ENCODE data around the gene SCNN1B.
A peak's percentile ranks its signal among the peaks of the same experiment; 100 is the strongest.

The SCNN1B gene

DNA sequence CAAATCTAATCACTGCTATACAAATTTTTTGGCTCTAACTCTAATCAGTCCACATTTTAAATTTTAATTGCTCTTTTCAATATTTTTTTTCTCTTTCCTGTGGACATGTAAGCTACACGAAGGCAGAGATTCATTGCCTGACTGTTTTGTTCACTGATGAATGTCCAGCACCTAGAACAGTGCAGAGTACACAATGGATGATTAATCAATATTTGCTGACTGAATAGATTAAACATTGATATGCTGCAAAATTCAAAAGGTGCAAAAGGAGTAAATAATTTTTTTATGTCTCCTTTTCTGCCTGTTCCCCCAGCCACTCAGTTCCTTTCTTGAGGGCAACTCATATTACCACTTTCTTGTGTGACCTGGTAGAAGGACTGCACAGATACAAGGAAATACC lies 32.8 kb downstream of the SCNN1B start:
- no peak for DNase-seq (ENCODE audit: low read depth, low spot score)
- H3K4me3 ChIP-seq (ENCODE audit: low read length), result no peak overlapping the region
- H3K27ac ChIP-seq (ENCODE audit: low read length), result no peak overlapping the region
- H3K4me1 ChIP-seq (ENCODE audit: control insufficient read depth, insufficient read depth, low read length), result 0 out of 2 replicates have a peak, but pooled peaks cover 2% of the 10 kb centered on the region
- no peaks in the 10 kb centered on the region for H3K36me3 ChIP-seq (ENCODE audit: control insufficient read depth, insufficient read depth, low read length)
- WGBS (ENCODE audit: insufficient coverage, insufficient read length), result no CpG with 5 or more reads among the region's 1 CpG
- no peaks in the 10 kb centered on the region for H3K27me3 ChIP-seq (ENCODE audit: control insufficient read depth, insufficient read depth, low read length)
- H3K9me3 ChIP-seq (ENCODE audit: control insufficient read depth, insufficient read depth, low read length), result no peaks in the 10 kb centered on the region; the same call in 1 of the 2 replicates

DNA sequence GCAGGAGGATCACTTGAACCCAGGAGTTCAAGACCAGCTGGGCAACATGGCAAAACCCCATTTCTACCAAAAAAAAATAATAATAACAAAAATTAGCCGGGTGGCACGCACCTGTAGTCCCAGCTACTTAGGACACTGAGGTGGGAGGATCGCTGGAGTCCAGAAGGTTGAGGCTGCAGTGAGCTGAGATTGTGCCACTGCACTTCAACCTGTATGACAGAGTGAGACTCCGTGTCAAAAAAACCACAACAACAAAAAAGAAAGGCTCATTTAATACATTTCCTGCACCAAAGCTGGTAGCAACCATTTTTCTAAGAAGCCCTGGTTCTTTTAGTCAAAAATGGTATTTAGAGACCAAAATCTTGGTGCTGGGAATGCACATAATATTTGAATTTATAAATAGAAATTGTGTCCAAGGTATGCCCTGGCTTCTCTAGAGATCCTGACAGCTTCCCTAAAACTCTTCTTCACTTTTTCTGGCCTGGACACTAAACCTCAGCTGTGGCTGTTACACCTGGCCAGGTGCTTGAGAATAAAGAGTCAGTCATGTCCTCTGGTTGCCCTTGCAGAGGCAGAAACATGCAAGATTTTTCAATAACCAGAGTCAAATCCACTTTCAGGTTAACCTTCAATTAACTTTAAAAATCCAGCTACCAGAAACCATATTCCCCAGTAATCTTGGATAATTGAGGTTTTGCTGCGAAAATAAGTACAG lies 35.9 kb downstream of the SCNN1B start:
- no peaks in the 10 kb centered on the region; the same call in 1 of the 2 replicates for H3K9me3 ChIP-seq (ENCODE audit: control insufficient read depth, insufficient read depth, low read length)
- no peak for DNase-seq (ENCODE audit: low read depth, low spot score)
- no peaks in the 10 kb centered on the region for H3K27me3 ChIP-seq (ENCODE audit: control insufficient read depth, insufficient read depth, low read length)
- H3K4me3 ChIP-seq (ENCODE audit: low read length), result no peak overlapping the region
- no CpG with 5 or more reads among the region's 5 CpGs for WGBS (ENCODE audit: insufficient coverage, insufficient read length)
- no peaks in the 10 kb centered on the region for H3K36me3 ChIP-seq (ENCODE audit: control insufficient read depth, insufficient read depth, low read length)
- H3K27ac ChIP-seq (ENCODE audit: low read length), result no peak overlapping the region
- 0 out of 2 replicates have a peak, but pooled peaks cover 2% of the 10 kb centered on the region for H3K4me1 ChIP-seq (ENCODE audit: control insufficient read depth, insufficient read depth, low read length)

DNA sequence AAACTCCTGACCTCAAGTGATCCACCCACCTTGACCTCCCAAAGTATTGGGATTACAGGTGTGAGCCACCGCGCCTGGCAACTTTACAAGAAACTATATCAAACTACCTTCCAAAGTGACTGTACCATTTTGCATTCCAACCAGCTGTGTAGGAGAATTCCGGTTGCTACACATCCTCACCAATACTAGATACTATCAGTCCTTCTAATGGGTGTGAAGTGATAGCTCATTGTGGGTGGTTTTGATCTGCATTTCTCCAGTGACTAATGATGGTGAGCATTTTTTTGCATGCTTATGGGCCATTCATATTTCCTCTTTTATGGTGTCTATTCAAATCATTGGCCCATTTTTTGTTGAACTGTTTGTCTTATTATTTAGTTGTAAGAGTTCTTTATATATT lies 37.7 kb downstream of the SCNN1B start:
- Histone ChIP-seq H3K4me3 (ENCODE audit: low read length) (no peak overlapping the region), H3K27ac (ENCODE audit: low read length) (no peak overlapping the region), H3K36me3 (ENCODE audit: control insufficient read depth, insufficient read depth, low read length) (no peaks in the 10 kb centered on the region), H3K27me3 (ENCODE audit: control insufficient read depth, insufficient read depth, low read length) (no peaks in the 10 kb centered on the region), H3K4me1 (ENCODE audit: control insufficient read depth, insufficient read depth, low read length) (no peaks in the 10 kb centered on the region; the same call in 1 of the 2 replicates), H3K9me3 (ENCODE audit: control insufficient read depth, insufficient read depth, low read length) (no peaks in the 10 kb centered on the region; the same call in 1 of the 2 replicates)
- no peak for DNase-seq (ENCODE audit: low read depth, low spot score)
- no CpG with 5 or more reads among the region's 3 CpGs for WGBS (ENCODE audit: insufficient coverage, insufficient read length)

DNA sequence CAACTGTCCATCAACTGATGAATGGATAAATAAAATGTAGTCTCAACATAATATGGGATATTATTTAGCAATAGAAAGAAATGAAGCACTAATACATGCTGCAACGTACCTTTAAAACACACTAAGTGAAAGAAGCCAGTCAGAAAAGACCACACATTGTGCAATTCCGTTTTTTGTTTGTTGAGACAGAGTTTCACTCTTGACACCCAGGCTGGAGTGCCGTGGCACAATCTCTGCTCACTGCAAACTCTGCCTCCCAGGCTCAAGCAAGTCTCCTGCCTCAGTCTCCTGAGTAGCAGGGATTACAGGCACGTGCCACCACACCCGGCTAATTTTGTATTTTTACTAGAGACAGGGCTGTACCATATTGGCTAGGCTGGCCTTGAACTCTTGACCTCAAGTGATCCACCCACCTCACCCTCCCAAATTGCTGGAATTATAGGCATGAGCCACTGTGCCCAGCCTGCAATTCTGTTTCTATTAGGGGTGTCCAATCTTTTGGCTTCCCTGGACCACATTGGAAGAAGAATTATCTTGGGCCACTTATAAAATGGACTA lies 40.1 kb downstream of the SCNN1B start:
- no peaks in the 10 kb centered on the region for H3K27me3 ChIP-seq (ENCODE audit: control insufficient read depth, insufficient read depth, low read length)
- no peak overlapping the region for H3K4me3 ChIP-seq (ENCODE audit: low read length)
- no peak overlapping the region for H3K27ac ChIP-seq (ENCODE audit: low read length)
- H3K36me3 ChIP-seq (ENCODE audit: control insufficient read depth, insufficient read depth, low read length), result no peaks in the 10 kb centered on the region
- no peaks in the 10 kb centered on the region; the same call in 1 of the 2 replicates for H3K4me1 ChIP-seq (ENCODE audit: control insufficient read depth, insufficient read depth, low read length)
- no peaks in the 10 kb centered on the region for H3K9me3 ChIP-seq (ENCODE audit: control insufficient read depth, insufficient read depth, low read length)
- DNase-seq (ENCODE audit: low read depth, low spot score), result no peak
- WGBS (ENCODE audit: insufficient coverage, insufficient read length), result no CpG with 5 or more reads among the region's 5 CpGs

DNA sequence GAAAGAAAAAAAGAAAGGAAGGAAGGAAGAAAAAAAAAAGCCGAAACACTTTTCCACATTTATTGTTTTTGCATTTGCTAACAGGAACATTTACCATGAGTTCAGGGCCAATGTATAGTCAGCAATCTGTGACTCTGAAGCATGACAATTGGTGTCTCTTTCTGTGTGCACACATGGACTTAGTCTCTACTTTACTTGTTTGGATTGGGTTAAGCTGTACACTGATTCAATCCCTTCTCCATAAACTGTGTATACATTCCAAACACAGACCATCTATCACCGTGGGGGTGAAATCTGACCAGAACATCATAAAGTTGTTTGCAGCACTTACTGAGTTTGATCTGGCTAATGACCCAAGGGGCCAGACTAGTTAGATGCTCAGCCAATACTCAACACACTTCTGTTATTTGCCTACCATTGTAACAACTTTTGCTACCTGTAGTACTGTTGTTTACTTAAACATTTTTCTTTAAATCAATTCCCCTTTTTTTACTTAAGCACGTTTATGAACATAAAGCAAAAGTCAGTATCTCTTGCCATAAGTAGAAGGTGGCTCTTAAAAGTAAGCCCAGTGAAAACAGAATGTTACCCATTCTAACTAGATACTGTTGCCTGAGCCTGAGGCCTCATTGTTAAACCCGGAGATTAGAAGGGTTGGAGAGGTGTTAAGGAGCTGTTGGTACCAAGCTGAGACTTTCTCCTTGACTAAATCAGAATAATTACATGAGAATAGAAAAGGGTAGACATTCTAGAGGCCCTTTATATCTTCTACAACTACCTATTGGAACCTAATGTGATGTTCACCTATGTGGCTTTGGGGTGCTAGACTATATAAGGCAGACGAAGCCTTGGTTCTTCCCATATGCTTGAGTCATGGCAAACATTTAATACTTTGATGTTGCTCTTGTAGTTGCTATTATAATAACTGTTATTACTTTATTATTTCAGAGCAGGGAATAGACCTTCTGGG lies 41.8 kb downstream of the SCNN1B start:
- no peak overlapping the region for H3K4me3 ChIP-seq (ENCODE audit: low read length)
- WGBS (ENCODE audit: insufficient coverage, insufficient read length), result no CpG with 5 or more reads among the region's 5 CpGs
- no peaks in the 10 kb centered on the region; the same call in 1 of the 2 replicates for H3K4me1 ChIP-seq (ENCODE audit: control insufficient read depth, insufficient read depth, low read length)
- H3K9me3 ChIP-seq (ENCODE audit: control insufficient read depth, insufficient read depth, low read length), result no peaks in the 10 kb centered on the region
- H3K27ac ChIP-seq (ENCODE audit: low read length), result no peak overlapping the region
- no peaks in the 10 kb centered on the region for H3K27me3 ChIP-seq (ENCODE audit: control insufficient read depth, insufficient read depth, low read length)
- no peak for DNase-seq (ENCODE audit: low read depth, low spot score)
- no peaks in the 10 kb centered on the region for H3K36me3 ChIP-seq (ENCODE audit: control insufficient read depth, insufficient read depth, low read length)

DNA sequence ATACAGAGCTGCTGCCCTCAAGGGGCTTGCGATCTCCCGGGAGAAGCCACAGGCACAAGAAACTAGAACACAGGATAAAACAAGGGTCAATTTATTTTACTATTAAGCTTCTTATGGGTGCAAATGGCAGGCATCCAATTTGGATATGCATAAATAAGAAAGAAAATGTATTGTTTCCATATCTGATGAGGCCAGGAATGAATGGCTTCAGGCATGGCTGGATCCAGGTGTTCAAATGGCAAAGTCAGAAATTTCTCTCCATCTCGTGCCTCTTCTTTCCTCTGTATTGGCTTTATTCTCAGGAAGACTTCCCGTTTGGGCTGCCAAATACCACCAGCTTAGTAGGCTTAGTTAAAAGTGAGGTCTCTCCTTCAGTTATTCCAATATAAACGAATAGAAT lies 43.1 kb downstream of the SCNN1B start:
- Histone ChIP-seq H3K4me3 (ENCODE audit: low read length) (no peak overlapping the region), H3K27me3 (ENCODE audit: control insufficient read depth, insufficient read depth, low read length) (no peaks in the 10 kb centered on the region), H3K36me3 (ENCODE audit: control insufficient read depth, insufficient read depth, low read length) (no peaks in the 10 kb centered on the region), H3K27ac (ENCODE audit: low read length) (no peak overlapping the region), H3K4me1 (ENCODE audit: control insufficient read depth, insufficient read depth, low read length) (no peaks in the 10 kb centered on the region; the same call in 1 of the 2 replicates), H3K9me3 (ENCODE audit: control insufficient read depth, insufficient read depth, low read length) (no peaks in the 10 kb centered on the region)
- DNase-seq (ENCODE audit: low read depth, low spot score), result no peak
- no CpG with 5 or more reads among the region's 5 CpGs for WGBS (ENCODE audit: insufficient coverage, insufficient read length)

DNA sequence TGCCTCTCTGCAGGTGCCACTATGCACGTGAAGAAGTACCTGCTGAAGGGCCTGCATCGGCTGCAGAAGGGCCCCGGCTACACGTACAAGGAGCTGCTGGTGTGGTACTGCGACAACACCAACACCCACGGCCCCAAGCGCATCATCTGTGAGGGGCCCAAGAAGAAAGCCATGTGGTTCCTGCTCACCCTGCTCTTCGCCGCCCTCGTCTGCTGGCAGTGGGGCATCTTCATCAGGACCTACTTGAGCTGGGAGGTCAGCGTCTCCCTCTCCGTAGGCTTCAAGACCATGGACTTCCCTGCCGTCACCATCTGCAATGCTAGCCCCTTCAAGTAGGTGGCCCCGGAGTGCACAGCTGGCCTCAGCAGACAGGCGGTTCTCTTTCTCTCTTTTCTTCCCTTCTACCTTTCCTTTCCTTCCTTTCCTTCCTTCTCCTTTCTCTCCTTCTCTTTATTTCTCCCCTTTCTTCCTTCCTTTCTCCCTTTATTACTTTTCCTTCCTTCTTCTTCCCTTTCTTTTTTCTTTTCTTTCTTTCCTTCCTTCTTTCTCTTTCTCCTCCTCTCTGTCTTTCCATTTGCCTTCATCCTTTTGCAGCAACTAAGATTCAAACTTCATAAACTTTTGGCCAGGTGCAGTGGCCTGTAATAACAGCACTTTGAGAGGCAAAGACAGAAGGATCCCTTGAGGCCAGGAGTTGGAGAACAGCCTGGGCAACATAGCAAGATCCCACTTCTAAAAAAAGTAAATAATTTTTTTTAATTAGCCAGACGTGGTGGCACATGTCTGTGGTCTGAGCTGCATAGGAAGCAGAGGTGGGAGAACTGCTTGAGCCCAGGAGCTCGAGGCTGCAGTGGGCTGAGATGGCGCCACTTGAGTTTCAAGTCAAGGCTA lies 46.7 kb downstream of the SCNN1B start:
- H3K36me3 ChIP-seq (ENCODE audit: control insufficient read depth, insufficient read depth, low read length), result no peaks in the 10 kb centered on the region
- DNase-seq (ENCODE audit: low read depth, low spot score), result peak; percentile 31
- no peak overlapping the region for H3K27ac ChIP-seq (ENCODE audit: low read length)
- no peaks in the 10 kb centered on the region for H3K9me3 ChIP-seq (ENCODE audit: control insufficient read depth, insufficient read depth, low read length)
- H3K27me3 ChIP-seq (ENCODE audit: control insufficient read depth, insufficient read depth, low read length), result no peaks in the 10 kb centered on the region
- whole genome bisulfite sequencing (ENCODE audit: insufficient coverage, insufficient read length), result no CpG with 5 or more reads among the region's 18 CpGs
- no peak overlapping the region for H3K4me3 ChIP-seq (ENCODE audit: low read length)
- H3K4me1 ChIP-seq (ENCODE audit: control insufficient read depth, insufficient read depth, low read length), result no peaks in the 10 kb centered on the region

DNA sequence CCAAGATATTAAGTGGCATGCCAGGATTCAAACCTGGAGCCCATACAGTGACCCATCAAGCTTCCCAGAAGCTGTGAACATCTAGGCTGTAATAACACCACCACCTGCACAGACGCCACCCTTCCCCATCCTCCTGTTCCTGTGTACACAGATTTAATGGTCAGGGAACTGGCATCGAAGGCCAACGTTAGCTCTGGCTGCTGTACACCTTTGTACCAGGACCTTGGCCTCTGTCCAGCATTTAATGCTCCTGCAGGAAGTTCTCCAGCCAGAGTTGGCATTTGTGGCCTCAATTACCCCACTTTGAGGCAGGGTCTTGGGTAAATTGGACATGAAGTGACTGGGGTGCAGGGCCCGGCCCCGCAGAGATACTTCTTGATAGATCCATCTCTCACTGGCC lies 49.3 kb downstream of the SCNN1B start:
- Histone ChIP-seq H3K4me3 (ENCODE audit: low read length) (no peak overlapping the region), H3K36me3 (ENCODE audit: control insufficient read depth, insufficient read depth, low read length) (no peaks in the 10 kb centered on the region), H3K4me1 (ENCODE audit: control insufficient read depth, insufficient read depth, low read length) (no peaks in the 10 kb centered on the region), H3K9me3 (ENCODE audit: control insufficient read depth, insufficient read depth, low read length) (no peaks in the 10 kb centered on the region), H3K27ac (ENCODE audit: low read length) (no peak overlapping the region), H3K27me3 (ENCODE audit: control insufficient read depth, insufficient read depth, low read length) (no peaks in the 10 kb centered on the region)
- no CpG with 5 or more reads among the region's 5 CpGs for WGBS (ENCODE audit: insufficient coverage, insufficient read length)
- no peak for DNase-seq (ENCODE audit: low read depth, low spot score)

DNA sequence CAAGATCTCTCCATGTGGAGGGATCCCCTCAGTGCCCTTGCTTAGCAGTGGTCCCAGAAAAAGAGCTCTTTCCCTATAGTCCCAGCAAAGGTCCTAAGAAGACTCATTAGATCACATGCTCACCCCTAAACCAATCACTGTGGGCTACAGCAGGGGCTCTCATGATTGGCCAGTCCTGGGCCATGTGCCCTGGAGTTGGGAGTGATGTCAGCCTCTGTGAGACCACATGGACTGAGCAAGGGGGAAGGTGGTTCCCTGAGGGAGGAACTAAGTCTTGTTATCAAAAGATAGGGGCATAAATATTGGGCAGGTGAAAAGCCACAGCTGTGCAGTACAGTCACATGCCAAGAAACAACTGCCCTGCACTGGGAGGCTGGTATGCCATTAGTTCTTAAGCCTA lies 51.3 kb downstream of the SCNN1B start:
- H3K36me3 ChIP-seq (ENCODE audit: control insufficient read depth, insufficient read depth, low read length), result no peaks in the 10 kb centered on the region
- DNase-seq (ENCODE audit: low read depth, low spot score), result no peak
- H3K27me3 ChIP-seq (ENCODE audit: control insufficient read depth, insufficient read depth, low read length), result no peaks in the 10 kb centered on the region
- H3K27ac ChIP-seq (ENCODE audit: low read length), result no peak overlapping the region
- no peaks in the 10 kb centered on the region for H3K4me1 ChIP-seq (ENCODE audit: control insufficient read depth, insufficient read depth, low read length)
- H3K9me3 ChIP-seq (ENCODE audit: control insufficient read depth, insufficient read depth, low read length), result no peaks in the 10 kb centered on the region
- H3K4me3 ChIP-seq (ENCODE audit: low read length), result no peak overlapping the region

DNA sequence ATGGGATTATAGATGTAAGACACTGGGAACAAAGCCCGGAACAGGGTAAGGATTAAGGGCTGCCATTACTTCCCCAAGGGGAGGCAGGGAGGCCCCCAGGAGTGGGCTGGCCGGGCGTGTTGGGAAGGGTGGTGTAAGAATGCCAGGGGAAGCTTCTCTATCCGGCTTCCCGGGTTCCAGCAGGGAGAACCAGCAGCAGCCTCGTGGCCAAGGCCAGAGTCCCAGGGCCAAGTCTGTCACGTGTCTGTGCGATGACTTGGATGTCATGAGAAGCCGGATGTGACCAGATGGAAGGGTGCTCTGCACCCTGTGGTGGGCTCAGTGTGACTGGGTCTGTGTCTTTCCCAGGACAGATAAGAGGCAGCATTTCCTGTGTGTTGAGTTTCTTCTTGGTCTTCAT lies 52.1 kb downstream of the SCNN1B start:
- DNase-seq (ENCODE audit: low read depth, low spot score), result no peak
- no CpG with 5 or more reads among the region's 9 CpGs for WGBS (ENCODE audit: insufficient coverage, insufficient read length)

More for the DNA sequence above, 52.1 kb downstream of the SCNN1B start:
- H3K36me3 ChIP-seq (ENCODE audit: control insufficient read depth, insufficient read depth, low read length), result no peaks in the 10 kb centered on the region
- no peaks in the 10 kb centered on the region for H3K27me3 ChIP-seq (ENCODE audit: control insufficient read depth, insufficient read depth, low read length)
- no peak overlapping the region for H3K27ac ChIP-seq (ENCODE audit: low read length)
- H3K4me3 ChIP-seq (ENCODE audit: low read length), result no peak overlapping the region
- H3K4me1 ChIP-seq (ENCODE audit: control insufficient read depth, insufficient read depth, low read length), result no peaks in the 10 kb centered on the region
- H3K9me3 ChIP-seq (ENCODE audit: control insufficient read depth, insufficient read depth, low read length), result no peaks in the 10 kb centered on the region
